AG04449 (cell line): ENCODE results near the gene ZNF750.

ENCODE experiments used
- CTCF ChIA-PET: fragments of 350-600 bp; formaldehyde crosslinking; extraction: SDS; loops from one replicate; lab custom pipeline; 2021; ENCODE audit warnings: antibody characterized with exemption; lab: Yijun Ruan, JAX
- POLR2A ChIA-PET: fragments of 400-600, 350-600 bp; formaldehyde crosslinking; extraction: SDS; loops from one replicate; lab custom pipeline; 2020; ENCODE audit warnings: antibody characterized with exemption, inconsistent platforms; lab: Yijun Ruan, JAX
- DNase-seq: peaks from one replicate; pipeline ENCODE4 v3.0.0-alpha.2; 2010; ENCODE audit warnings: low read depth, low spot score
- H3K4me3 ChIP-seq: 2 replicates; pipeline ENCODE4 v1.5.1; 2011; ENCODE audit warnings: low read depth, mild to moderate bottlenecking, control low read depth, low read length
- TF ChIP-seq, protein P1 (sequence below): IDR thresholded peaks from one replicate; pipeline ENCODE4 v1.5.1; 2011; ENCODE audit warnings: mild to moderate bottlenecking, moderate library complexity, low read length, control low read depth, inconsistent platforms; ENCODE audit not compliant: insufficient read depth; ENCODE audit errors: missing control alignments

The ZNF750 gene

DNA sequence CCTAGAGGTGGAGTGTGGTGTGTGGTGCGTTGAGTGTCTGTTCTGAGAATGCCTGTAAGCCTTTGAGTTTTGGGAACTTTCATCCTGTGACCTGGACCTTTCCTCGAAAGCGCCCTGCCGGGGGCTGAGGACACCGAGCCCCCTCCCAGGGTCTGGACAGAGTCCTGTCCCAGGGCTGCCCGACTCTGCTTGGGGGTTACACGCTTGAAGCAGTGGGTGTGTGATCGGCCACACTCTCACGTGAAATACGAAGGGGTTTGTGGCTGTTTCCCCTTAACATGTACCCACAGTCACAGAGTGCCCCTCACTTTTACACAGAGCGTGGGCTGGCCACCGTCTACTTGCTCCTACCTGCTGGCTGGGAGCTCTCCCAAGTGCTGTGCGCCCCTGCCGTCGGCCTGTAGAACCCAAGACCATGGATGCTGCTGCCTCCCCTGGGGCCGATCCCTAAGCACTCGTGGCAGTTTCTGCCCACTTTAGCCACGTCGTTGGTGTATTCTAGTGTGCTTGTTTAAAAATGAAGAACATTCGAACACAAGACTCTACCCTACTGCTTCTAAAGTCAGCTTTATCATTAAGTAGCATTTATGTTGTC, 6.8 kb downstream of the ZNF750 start:
- CTCF ChIA-PET = interaction anchor here (1.7 kb wide), 1 partner anchor 22 kb away, joined by 5 read pairs; no protein-coding TSS in a partner anchor
- no peak overlapping the region for H3K4me3 ChIP-seq
- no peak for DNase-seq
- POLR2A ChIA-PET = no interaction called here
- TF ChIP-seq, protein P1, sequence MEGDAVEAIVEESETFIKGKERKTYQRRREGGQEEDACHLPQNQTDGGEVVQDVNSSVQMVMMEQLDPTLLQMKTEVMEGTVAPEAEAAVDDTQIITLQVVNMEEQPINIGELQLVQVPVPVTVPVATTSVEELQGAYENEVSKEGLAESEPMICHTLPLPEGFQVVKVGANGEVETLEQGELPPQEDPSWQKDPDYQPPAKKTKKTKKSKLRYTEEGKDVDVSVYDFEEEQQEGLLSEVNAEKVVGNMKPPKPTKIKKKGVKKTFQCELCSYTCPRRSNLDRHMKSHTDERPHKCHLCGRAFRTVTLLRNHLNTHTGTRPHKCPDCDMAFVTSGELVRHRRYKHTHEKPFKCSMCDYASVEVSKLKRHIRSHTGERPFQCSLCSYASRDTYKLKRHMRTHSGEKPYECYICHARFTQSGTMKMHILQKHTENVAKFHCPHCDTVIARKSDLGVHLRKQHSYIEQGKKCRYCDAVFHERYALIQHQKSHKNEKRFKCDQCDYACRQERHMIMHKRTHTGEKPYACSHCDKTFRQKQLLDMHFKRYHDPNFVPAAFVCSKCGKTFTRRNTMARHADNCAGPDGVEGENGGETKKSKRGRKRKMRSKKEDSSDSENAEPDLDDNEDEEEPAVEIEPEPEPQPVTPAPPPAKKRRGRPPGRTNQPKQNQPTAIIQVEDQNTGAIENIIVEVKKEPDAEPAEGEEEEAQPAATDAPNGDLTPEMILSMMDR = no peak

DNA sequence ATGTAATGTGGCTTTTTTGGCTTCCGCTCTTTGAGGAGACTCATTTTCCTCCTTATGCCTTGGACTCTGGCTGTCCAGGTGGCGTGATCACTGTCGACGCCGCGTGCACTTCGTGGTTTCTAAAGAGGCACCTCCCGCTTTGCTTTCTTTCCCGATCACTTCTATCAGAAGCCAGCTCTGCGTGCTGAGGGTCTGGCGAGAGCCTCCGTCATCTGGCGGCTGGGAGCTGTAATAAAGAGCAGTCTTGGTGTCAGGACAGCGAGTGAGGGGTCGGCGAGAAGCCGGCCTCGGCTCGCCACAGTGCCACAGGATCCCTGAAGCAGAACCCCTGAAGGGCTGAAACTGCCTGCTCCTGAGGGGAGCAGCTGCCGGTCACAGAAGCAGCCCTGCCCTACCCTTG, 7.4 kb downstream of the ZNF750 start:
- no peak overlapping the region for H3K4me3 ChIP-seq
- DNase-seq = no peak
- TF ChIP-seq, protein P1 = no peak
- POLR2A ChIA-PET = no interaction called here
- CTCF ChIA-PET = no interaction called here

DNA sequence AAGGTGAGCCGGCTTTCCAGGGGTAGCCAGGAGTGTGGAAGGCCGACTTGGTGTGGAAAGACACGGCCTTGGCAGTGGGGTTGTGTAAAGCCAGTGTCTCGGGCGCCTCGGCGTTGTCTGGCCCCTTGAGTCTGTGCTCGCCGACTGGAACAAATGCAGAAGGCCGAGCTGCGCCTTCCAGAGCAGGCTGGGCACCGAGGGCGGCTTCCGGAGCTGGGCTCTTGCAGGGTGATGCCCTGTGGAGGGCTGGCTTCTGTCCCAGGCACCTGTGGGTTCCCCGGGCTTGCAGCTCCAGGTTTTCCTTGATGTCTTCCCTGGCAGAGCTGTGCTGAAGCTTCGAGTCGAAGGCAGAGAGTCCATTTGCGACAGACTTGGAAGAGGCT, 8.0 kb downstream of the ZNF750 start:
- CTCF ChIA-PET = no interaction called here
- no peak for DNase-seq
- TF ChIP-seq, protein P1 = no peak
- H3K4me3 ChIP-seq = no peak overlapping the region
- POLR2A ChIA-PET = no interaction called here

DNA sequence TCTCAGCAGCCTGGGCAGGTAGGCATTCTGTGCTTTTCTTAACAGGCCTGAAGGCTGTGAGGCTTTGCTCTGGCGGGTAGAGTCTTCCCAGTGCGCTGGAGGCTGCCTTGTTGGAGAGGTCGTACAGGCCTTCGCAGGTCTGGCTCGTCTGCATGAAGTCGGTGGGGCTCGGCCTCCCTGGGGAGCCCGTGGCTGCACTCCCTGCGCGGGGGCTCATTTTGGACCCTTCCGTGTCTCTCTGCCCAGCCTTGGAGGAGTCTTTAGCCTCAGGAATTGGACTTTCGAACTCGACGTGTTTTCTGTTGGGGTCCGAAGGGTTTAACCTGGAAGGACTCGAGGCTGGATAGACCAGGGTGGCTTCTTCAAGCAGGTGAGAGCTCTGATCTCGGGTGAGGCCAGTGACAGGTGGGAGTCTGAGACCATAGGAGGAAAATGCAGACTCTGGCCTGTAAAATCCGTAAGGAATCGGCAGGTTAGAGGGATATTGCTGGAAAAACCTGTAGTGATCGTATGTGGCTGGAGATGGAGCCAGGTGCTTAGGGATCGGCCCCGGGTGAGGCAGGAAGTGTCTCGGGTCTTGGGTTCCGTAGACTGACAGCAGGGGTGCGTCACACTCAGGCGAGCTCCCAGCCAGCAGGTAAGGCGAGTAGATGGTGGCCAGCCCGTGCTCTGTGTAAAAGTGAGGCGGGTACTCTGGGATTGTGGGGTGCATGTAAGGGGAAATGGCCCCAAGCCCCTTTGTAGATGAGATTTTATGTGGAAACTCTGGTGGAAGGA, 8.6 kb downstream of the ZNF750 start:
- TF ChIP-seq, protein P1 = no peak
- CTCF ChIA-PET = interaction anchor here (0.6 kb wide), 1 partner anchor 49 kb away, joined by 4 read pairs; no protein-coding TSS in a partner anchor

DNA sequence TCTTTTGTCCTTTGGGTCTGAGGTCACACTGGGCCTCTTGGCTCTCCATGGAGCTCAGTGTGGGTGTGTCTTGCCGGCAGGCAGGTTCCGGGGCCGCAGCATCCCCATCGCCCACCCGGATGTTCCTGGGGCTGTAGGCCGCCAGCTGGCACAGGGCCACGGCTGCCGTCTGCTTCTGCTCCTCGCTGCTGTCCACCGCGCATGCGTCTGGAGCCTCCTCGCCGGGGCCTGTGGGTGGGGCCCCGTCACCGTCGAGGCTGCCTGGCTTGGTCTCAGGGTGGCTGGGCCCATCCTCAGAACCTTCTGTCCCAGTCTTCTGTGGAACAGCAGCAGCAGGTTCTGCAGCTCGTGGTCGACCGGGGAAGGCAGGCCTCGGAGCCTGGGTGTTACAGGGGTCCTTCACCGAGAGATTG, 9.6 kb downstream of the ZNF750 start:
- ChIA-PET POLR2A (no interaction called here), CTCF (no interaction called here)
- TF ChIP-seq, protein P1 = no peak
- DNase-seq = no peak
- H3K4me3 ChIP-seq = no peak overlapping the region

More for the DNA sequence above, 8.6 kb downstream of the ZNF750 start:
- DNase-seq = no peak
- no peak overlapping the region for H3K4me3 ChIP-seq
- POLR2A ChIA-PET = no interaction called here

DNA sequence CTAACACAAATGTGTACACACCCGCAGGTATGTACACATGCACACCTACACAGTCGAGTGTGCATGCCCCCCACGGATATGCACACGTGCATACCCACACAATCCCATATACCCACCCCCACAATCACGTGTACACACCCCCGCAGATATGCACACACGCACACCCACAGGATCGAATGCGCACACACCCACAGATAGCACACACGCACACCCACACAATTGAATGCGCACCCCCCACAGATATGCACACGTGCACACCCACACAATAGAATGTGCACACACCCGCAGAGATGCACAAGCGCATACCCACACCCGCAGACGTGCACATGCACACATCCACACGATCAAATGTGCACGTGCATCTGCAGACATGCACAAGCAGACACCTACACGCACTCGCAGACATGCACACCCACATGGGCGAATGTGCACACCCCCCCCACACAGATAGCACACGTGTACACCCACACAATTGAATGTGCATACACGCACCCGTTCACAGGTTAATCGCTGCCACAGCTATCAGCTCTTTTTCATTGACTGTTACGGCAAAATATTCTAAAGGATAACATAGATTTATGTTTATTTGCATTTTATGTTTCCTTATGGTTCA, 10.8 kb downstream of the ZNF750 start:
- no peak for DNase-seq
- H3K4me3 ChIP-seq = no peak overlapping the region
- TF ChIP-seq, protein P1 = no peak
- POLR2A ChIA-PET = no interaction called here
- CTCF ChIA-PET = no interaction called here
